Activated CD8-positive, alpha-beta T cell treated with anti-CD3 and anti-CD28 coated beads for 36 hours (primary cell): ENCODE measurements around the gene EIF4G3. TPM values are rescaled to one million over a fixed set of nuclear protein-coding genes. Genes with fewer than 3 reads are reported as not detected.
"Not testable (repeated sequence)": the region's sequence is repeated elsewhere in the genome, so short reads cannot be mapped to it uniquely, and the experiment has no call there.

Source experiments
- ATAC-seq: fragments of 200-7000 bp; cut with Tn5 transposase; one replicate; pipeline ENCODE4 v1.10.0; 2021; ENCODE audit warnings: mild to moderate bottlenecking, moderate library complexity
- CTCF ChIA-PET: fragments of 350-600 bp; sonication (Branson Sonifier 250); formaldehyde crosslinking; loops from one replicate; lab custom pipeline; 2021; ENCODE audit warnings: antibody characterized with exemption; lab: Charles Lee
- POLR2A ChIA-PET: fragments of 350-600 bp; sonication (Branson Sonifier 250); formaldehyde crosslinking; loops from one replicate; lab custom pipeline; 2021; ENCODE audit warnings: antibody characterized with exemption; lab: Charles Lee
- DNase-seq: peaks from one replicate; pipeline ENCODE4 v3.0.0-alpha.2; 2020
- H3K27ac Mint-ChIP-seq: one replicate; pipeline ENCODE4 v1.8.0; 2021; ENCODE audit warnings: mild to moderate bottlenecking, mixed read lengths
- H3K27me3 Mint-ChIP-seq: one replicate; pipeline ENCODE4 v1.8.0; 2021; ENCODE audit warnings: mixed read lengths
- H3K36me3 Mint-ChIP-seq: one replicate; pipeline ENCODE4 v1.8.0; 2021; ENCODE audit warnings: low read depth, mixed read lengths
- H3K4me1 Mint-ChIP-seq: one replicate; pipeline ENCODE4 v1.8.0; 2021; ENCODE audit warnings: low read depth, mixed read lengths
- H3K4me3 Mint-ChIP-seq: one replicate; pipeline ENCODE4 v1.8.0; 2021; ENCODE audit warnings: mild to moderate bottlenecking, moderate library complexity, mixed read lengths
- H3K9me3 Mint-ChIP-seq: one replicate; pipeline ENCODE4 v1.8.0; 2021; ENCODE audit warnings: mixed read lengths
- CTCF ChIP-seq: fragments of 200-600 bp; IDR thresholded peaks from one replicate; pipeline ENCODE4 v1.8.0; 2022; ENCODE audit warnings: antibody characterized with exemption, mild to moderate bottlenecking
- intact Hi-C: fragments of 100-400 bp; cut with micrococcal nuclease; formaldehyde crosslinking; loops from one replicate; pipeline ENCODE4 v1.10.0; 2022
- total RNA-seq, 2 experiments: library from RNA; stranded (reverse); gene quantifications; one replicate each; pipeline ENCODE4 v1.2.3, GENCODE V29; 2021

EIF4G3 gene
- total RNA-seq, 2 experiments from 2014 or later, result 48.2 to 48.4 TPM

- H3K27me3 Mint-ChIP-seq, result peaks cover 4% of the 10 kb centered on the region
- no peak overlapping the region for H3K4me3 Mint-ChIP-seq
- no peaks in the 10 kb centered on the region for H3K36me3 Mint-ChIP-seq
- no peaks in the 10 kb centered on the region for H3K9me3 Mint-ChIP-seq
- TF ChIP-seq CTCF, result no peak
- DNase-seq (no peak), ATAC-seq (no peak)
- no peak overlapping the region for H3K27ac Mint-ChIP-seq
- POLR2A ChIA-PET, result no interaction called here
- intact Hi-C loops, result loop anchor here (10.0 kb wide), 1 partner anchor 504 kb away; no protein-coding TSS in a partner anchor
- no peaks in the 10 kb centered on the region for H3K4me1 Mint-ChIP-seq
- CTCF ChIA-PET, result interaction anchor here (1.2 kb wide), 1 partner anchor 15 kb away, joined by 3 read pairs; no protein-coding TSS in a partner anchor
Measured at GRCh38 chr1:21198929-21199328, 22.2 kb upstream of the EIF4G3 start.

GRCh38 chr1:21192871-21193270, 16.2 kb upstream of the EIF4G3 start:
- no peak for DNase-seq
- no peak overlapping the region for H3K27ac Mint-ChIP-seq
- intact Hi-C loops, result loop anchor here (10.0 kb wide), 1 partner anchor 498 kb away; no protein-coding TSS in a partner anchor
- no peak overlapping the region for H3K4me3 Mint-ChIP-seq
- no peak for ATAC-seq
- ChIA-PET POLR2A (no interaction called here), CTCF (interaction anchor here (1.2 to 8.4 kb wide), 2 partner anchors 9 to 496 kb away, joined by 4 to 104 read pairs; no protein-coding TSS in a partner anchor)
- peaks cover 9% of the 10 kb centered on the region for H3K27me3 Mint-ChIP-seq
- H3K36me3 Mint-ChIP-seq, result no peaks in the 10 kb centered on the region
- H3K4me1 Mint-ChIP-seq, result no peaks in the 10 kb centered on the region
- TF ChIP-seq CTCF, result no peak
- H3K9me3 Mint-ChIP-seq, result no peaks in the 10 kb centered on the region

GRCh38 chr1:21192284-21192683, 15.6 kb upstream of the EIF4G3 start:
- H3K4me3 Mint-ChIP-seq, result no peak overlapping the region

GRCh38 chr1:21190771-21191170, 14.1 kb upstream of the EIF4G3 start:
- H3K4me3 Mint-ChIP-seq, H3K9me3 Mint-ChIP-seq, H3K36me3 Mint-ChIP-seq, H3K27ac Mint-ChIP-seq, DNase-seq, ATAC-seq, H3K27me3 Mint-ChIP-seq, H3K4me1 Mint-ChIP-seq: not testable (repeated sequence)
- POLR2A ChIA-PET, result interaction anchor here (0.8 kb wide), 1 partner anchor 130 kb away, joined by 3 read pairs; no protein-coding TSS in a partner anchor
- CTCF ChIA-PET, result interaction anchor here (1.3 to 8.4 kb wide), 3 partner anchors 41 to 494 kb away, joined by 3 to 104 read pairs (median 3); no protein-coding TSS in a partner anchor
- intact Hi-C loops, result loop anchor here (10.0 kb wide), 1 partner anchor 496 kb away; no protein-coding TSS in a partner anchor

More at GRCh38 chr1:21192284-21192683, 15.6 kb upstream of the EIF4G3 start:
- no peaks in the 10 kb centered on the region for H3K9me3 Mint-ChIP-seq
- ATAC-seq (no peak), DNase-seq (no peak)
- CTCF ChIA-PET, result interaction anchor here (0.9 to 8.4 kb wide), 2 partner anchors 9 to 495 kb away, joined by 3 to 104 read pairs; no protein-coding TSS in a partner anchor
- TF ChIP-seq CTCF, result no peak
- no peaks in the 10 kb centered on the region for H3K4me1 Mint-ChIP-seq
- H3K27me3 Mint-ChIP-seq, result peaks cover 9% of the 10 kb centered on the region
- POLR2A ChIA-PET, result no interaction called here
- H3K27ac Mint-ChIP-seq, result no peak overlapping the region
- intact Hi-C loops, result loop anchor here (10.0 kb wide), 1 partner anchor 497 kb away; no protein-coding TSS in a partner anchor
- H3K36me3 Mint-ChIP-seq, result no peaks in the 10 kb centered on the region

GRCh38 chr1:21189906-21190500, 13.3 kb upstream of the EIF4G3 start:
- no peak overlapping the region for H3K27ac Mint-ChIP-seq
- no peak for DNase-seq
- peaks cover 4% of the 10 kb centered on the region for H3K27me3 Mint-ChIP-seq
- no peak for TF ChIP-seq CTCF
- ChIA-PET CTCF (interaction anchor here (0.5 to 8.4 kb wide), 5 partner anchors 19 to 493 kb away, joined by 3 to 104 read pairs (median 3); no protein-coding TSS in a partner anchor), POLR2A (interaction anchor here (0.8 kb wide), 1 partner anchor 129 kb away, joined by 3 read pairs; no protein-coding TSS in a partner anchor)
- H3K36me3 Mint-ChIP-seq, result no peaks in the 10 kb centered on the region
- no peaks in the 10 kb centered on the region for H3K9me3 Mint-ChIP-seq
- no peak for ATAC-seq
- intact Hi-C loops, result loop anchor here (10.0 kb wide), 1 partner anchor 495 kb away; no protein-coding TSS in a partner anchor
- no peak overlapping the region for H3K4me3 Mint-ChIP-seq
- H3K4me1 Mint-ChIP-seq, result no peaks in the 10 kb centered on the region
